Activated CD4-positive, alpha-beta T cell treated with anti-CD3 and anti-CD28 coated beads, Interleukin-2, amount 10 ng/mL, durations not matched to agents 7 days and 5 days (primary cell): ENCODE data around the gene MAP2K2. TPM values are rescaled to one million over a fixed set of nuclear protein-coding genes. Genes with fewer than 3 reads are reported as not detected.

Source experiments
- CTCF ChIA-PET: fragments of 350-600 bp; sonication (Branson Sonifier 250); formaldehyde crosslinking; loops from one replicate; lab custom pipeline; 2021; ENCODE audit warnings: antibody characterized with exemption; lab: Charles Lee
- POLR2A ChIA-PET: fragments of 350-600 bp; sonication (Branson Sonifier 250); formaldehyde crosslinking; loops from one replicate; lab custom pipeline; 2021; ENCODE audit warnings: antibody characterized with exemption; lab: Charles Lee
- DNase-seq: peaks from one replicate; pipeline ENCODE4 v3.0.0-alpha.2; 2020
- H3K27ac Mint-ChIP-seq: one replicate; pipeline ENCODE4 v1.8.0; 2021; ENCODE audit warnings: mild to moderate bottlenecking, moderate library complexity, mixed read lengths
- H3K27me3 Mint-ChIP-seq: one replicate; pipeline ENCODE4 v1.8.0; 2021; ENCODE audit warnings: mixed read lengths
- H3K36me3 Mint-ChIP-seq: one replicate; pipeline ENCODE4 v1.8.0; 2021; ENCODE audit warnings: low read depth, mixed read lengths
- H3K4me1 Mint-ChIP-seq: one replicate; pipeline ENCODE4 v1.8.0; 2021; ENCODE audit warnings: mixed read lengths
- H3K4me3 Mint-ChIP-seq: one replicate; pipeline ENCODE4 v1.8.0; 2021; ENCODE audit warnings: mild to moderate bottlenecking, moderate library complexity, mixed read lengths
- H3K9me3 Mint-ChIP-seq: one replicate; pipeline ENCODE4 v1.8.0; 2021; ENCODE audit warnings: mixed read lengths
- total RNA-seq, 2 experiments: library from RNA; stranded (reverse); gene quantifications; one replicate each; pipeline ENCODE4 v1.2.3, GENCODE V29; 2021

The MAP2K2 gene
- total RNA-seq, 2 experiments from 2014 or later: 175 to 202 TPM

DNA sequence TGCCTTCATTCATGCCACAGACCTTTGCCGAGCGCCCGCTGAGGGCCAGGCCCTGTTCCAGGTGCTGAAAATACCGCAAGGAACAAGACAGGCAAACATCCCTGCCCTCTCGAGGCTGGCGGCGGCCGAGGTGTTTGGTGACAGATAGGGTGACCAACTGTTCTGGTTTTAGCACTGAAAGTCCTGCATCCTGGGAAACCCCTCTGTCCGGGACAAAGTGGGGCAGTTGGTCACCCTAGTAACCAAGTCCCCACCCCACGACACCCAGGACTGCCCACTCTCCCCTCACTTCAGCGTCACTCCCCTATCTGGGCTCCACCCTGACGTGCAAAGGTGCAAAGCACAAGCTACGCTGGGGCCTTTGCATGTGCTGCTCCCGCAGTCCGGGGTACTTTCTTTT is 74.5 kb downstream of the MAP2K2 start:
- peaks cover 24% of the 10 kb centered on the region for H3K4me1 Mint-ChIP-seq
- CTCF ChIA-PET: interaction anchor here (0.7 kb wide), 1 partner anchor 9 kb away, joined by 3 read pairs; no protein-coding TSS in a partner anchor
- no peak for DNase-seq
- H3K9me3 Mint-ChIP-seq: no peaks in the 10 kb centered on the region
- no peaks in the 10 kb centered on the region for H3K27me3 Mint-ChIP-seq
- no peak overlapping the region for H3K4me3 Mint-ChIP-seq
- POLR2A ChIA-PET: no interaction called here
- peak overlapping the region; percentile 69 for H3K27ac Mint-ChIP-seq
- H3K36me3 Mint-ChIP-seq: peaks cover 34% of the 10 kb centered on the region

DNA sequence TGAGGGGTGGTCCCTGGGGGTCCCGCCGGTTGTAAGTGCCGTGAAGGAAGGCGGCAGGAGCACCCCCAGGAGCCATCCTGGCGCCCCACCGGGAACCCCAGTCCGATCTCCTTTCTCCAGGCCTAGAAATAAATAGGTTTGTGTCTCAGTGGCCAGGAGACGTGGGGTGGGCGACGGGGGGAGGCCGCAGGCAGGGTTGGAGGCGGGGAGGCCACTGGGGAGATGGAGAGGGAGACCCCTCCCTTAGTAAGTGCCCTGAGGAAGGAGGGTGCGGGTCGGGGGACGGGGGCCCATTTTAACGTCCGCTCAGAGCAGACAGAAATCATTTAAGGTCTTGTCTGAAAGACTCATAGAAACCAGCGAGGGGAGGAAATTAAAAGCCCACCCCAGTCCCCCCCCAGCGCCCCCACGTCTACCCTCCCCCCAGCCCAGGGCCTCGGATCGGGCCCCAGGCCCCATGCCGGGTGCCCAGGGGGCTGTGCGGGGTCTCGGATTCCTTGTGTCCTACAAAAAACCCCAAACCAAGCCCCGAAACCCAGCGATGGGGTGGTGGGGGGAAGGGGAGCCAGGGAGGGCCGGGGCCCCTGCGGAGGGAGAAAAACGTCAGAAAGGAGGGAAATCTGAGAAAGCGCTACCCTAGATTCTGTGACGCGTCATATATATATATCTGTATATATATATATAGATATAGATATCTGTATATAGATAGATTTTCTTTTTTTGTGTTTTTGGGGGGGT is 76.8 kb downstream of the MAP2K2 start:
- Mint-ChIP-seq H3K27ac (no peak overlapping the region), H3K36me3 (peaks cover 20% of the 10 kb centered on the region), H3K27me3 (no peaks in the 10 kb centered on the region), H3K9me3 (no peaks in the 10 kb centered on the region), H3K4me1 (peaks cover 14% of the 10 kb centered on the region), H3K4me3 (no peak overlapping the region)
- DNase-seq: no peak
- CTCF ChIA-PET: no interaction called here
- POLR2A ChIA-PET: no interaction called here

DNA sequence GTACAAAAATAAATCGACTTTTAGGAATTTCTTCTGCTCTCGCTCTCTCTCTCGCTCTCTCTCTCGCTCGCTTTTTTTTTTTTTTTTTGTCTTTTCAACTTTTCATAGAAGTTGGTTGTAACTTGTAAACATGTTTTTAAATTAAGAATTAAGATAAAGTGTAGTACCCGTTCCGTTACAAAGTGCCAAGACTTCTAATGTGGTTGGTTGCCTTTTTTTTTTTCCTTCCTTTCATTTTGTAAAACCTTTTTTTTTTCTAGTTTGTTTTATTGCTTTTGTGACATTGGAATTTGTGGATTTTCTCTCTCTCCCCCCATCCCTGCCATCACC is 77.6 kb downstream of the MAP2K2 start:
- Mint-ChIP-seq H3K36me3 (peaks cover 17% of the 10 kb centered on the region), H3K4me1 (peaks cover 12% of the 10 kb centered on the region)
- CTCF ChIA-PET: interaction anchor here (0.6 kb wide), 2 partner anchors 117 to 276 kb away, joined by 3 read pairs; no protein-coding TSS in a partner anchor

GRCh38 chr19:4045597-4046361 is 78.1 kb downstream of the MAP2K2 start:
- Mint-ChIP-seq H3K36me3 (peaks cover 13% of the 10 kb centered on the region), H3K27ac (no peak overlapping the region), H3K27me3 (no peaks in the 10 kb centered on the region), H3K9me3 (no peaks in the 10 kb centered on the region), H3K4me1 (peaks cover 8% of the 10 kb centered on the region), H3K4me3 (no peak overlapping the region)
- POLR2A ChIA-PET: no interaction called here
- no peak for DNase-seq
- CTCF ChIA-PET: interaction anchor here (0.6 to 0.7 kb wide), 3 partner anchors 117 to 501 kb away, joined by 3 to 4 read pairs (median 3); no protein-coding TSS in a partner anchor

More for the DNA sequence above, 77.6 kb downstream of the MAP2K2 start:
- Mint-ChIP-seq H3K4me3 (no peak overlapping the region), H3K9me3 (no peaks in the 10 kb centered on the region), H3K27me3 (no peaks in the 10 kb centered on the region), H3K27ac (peak overlapping the region; percentile 62)
- DNase-seq: no peak
- POLR2A ChIA-PET: no interaction called here

DNA sequence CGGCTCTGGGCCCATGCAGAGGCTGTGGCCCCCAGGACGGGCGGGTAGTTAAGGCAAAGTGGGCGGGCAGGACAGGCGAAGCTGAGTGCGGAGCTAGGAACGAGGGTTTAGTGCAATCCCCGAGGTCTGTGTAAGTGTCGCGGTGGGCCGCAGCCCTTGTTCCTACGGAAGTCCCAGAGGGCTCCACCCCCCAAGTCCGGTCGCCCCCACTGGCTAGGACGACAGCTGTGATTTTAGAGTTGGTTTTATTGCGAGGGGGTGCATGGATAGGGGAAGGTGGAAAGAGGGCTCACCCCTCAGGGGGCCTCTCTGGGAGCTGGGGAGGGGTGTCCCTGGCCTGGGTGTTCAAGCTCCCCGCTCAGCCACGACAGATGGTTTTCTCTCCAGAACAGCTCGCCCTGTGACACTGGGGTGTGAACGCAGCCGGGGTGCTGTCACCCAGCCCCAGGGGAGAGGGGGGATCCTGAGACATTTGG is 78.9 kb downstream of the MAP2K2 start:
- Mint-ChIP-seq H3K36me3 (peaks cover 7% of the 10 kb centered on the region), H3K4me3 (no peak overlapping the region), H3K27me3 (no peaks in the 10 kb centered on the region), H3K4me1 (peaks cover 3% of the 10 kb centered on the region), H3K27ac (no peak overlapping the region), H3K9me3 (no peaks in the 10 kb centered on the region)
- CTCF ChIA-PET: interaction anchor here (0.7 kb wide), 1 partner anchor 500 kb away, joined by 4 read pairs; no protein-coding TSS in a partner anchor
- no peak for DNase-seq
- POLR2A ChIA-PET: no interaction called here

GRCh38 chr19:4043966-4044715 is 79.8 kb downstream of the MAP2K2 start:
- H3K27ac Mint-ChIP-seq: no peak overlapping the region
- peaks cover 3% of the 10 kb centered on the region for H3K36me3 Mint-ChIP-seq
- peaks cover 1% of the 10 kb centered on the region for H3K4me1 Mint-ChIP-seq
- H3K4me3 Mint-ChIP-seq: no peak overlapping the region
- H3K9me3 Mint-ChIP-seq: no peaks in the 10 kb centered on the region
- no peaks in the 10 kb centered on the region for H3K27me3 Mint-ChIP-seq
- ChIA-PET POLR2A (no interaction called here), CTCF (no interaction called here)
- no peak for DNase-seq

DNA sequence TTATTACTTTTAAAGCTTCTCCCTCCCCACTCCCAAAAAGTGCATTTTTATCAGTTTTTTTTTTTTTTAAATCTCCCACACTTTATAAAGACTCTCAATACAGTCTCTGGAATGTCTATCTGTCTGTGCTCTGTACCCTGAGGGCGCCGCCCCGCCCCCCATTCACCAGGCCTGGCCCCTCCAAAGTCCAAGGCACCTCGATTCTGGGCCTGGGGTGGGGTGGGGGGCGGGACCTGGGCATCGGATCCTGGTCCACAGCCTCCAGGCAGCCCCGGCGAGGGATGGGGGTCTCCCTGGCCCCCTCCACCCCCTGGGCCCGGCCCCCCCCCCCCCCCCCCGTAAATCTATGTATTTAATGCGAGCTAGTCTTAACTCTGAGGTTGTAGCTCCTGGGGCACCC is 80.5 kb downstream of the MAP2K2 start:
- Mint-ChIP-seq H3K27ac (no peak overlapping the region), H3K36me3 (peaks cover 3% of the 10 kb centered on the region), H3K9me3 (no peaks in the 10 kb centered on the region), H3K4me1 (peaks cover 1% of the 10 kb centered on the region), H3K27me3 (no peaks in the 10 kb centered on the region), H3K4me3 (no peak overlapping the region)
- no peak for DNase-seq
- CTCF ChIA-PET: no interaction called here
- POLR2A ChIA-PET: no interaction called here

DNA sequence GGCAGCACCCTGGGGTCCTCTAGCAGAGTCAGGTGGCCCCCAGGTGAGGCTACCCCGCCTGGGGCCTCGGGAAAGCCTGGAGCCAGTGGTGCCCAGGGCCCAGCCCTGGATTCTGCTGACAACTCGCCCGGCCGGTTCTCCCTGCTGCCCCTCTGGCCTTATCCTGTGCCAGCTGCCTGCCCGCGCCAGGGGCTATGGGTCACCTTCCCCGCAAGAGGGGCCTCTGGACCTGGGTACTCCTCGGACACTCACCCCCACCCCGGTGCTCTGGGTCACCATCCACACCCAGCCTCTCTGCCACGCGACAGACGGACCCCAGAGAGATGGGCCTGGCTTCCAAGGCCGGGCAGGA is 81.2 kb downstream of the MAP2K2 start:
- Mint-ChIP-seq H3K4me3 (no peak overlapping the region), H3K36me3 (peaks cover 6% of the 10 kb centered on the region), H3K9me3 (no peaks in the 10 kb centered on the region), H3K27me3 (no peaks in the 10 kb centered on the region), H3K4me1 (peaks cover 1% of the 10 kb centered on the region), H3K27ac (no peak overlapping the region)
- ChIA-PET CTCF (interaction anchor here (1.0 kb wide), 1 partner anchor 52 kb away, joined by 3 read pairs; no protein-coding TSS in a partner anchor), POLR2A (no interaction called here)
- no peak for DNase-seq

DNA sequence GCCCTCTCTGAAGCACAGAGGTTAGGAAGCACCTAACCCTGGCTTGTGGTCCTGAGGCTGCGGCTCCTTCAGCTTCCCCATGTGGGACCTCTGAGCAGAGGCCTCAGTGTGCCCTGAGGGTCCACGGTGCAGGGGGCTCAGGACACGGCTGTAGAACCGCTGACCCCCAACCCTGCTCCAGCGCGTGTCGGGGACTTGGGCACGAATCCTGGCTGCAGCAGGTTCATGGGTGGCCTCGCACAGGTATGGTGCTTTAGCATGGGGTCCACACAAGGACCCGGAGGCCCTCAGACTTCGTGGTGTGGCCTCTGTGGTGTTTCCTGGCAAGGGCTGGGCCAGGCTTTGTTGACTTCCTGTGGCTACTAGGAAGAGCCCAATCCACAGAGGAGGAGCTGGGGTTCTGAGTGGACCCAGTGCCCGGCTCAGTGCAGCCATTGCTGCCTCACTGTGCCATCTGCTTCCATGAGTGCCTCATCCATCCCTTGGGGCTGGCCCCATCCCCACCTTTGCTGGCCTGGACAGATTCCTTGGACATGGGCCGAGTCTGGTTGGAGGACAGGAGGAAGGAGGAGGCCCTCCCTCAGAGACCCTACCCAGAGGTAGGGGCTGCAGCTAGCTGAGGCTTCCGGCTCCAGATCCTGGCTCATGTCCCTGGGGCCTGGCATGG is 81.7 kb downstream of the MAP2K2 start:
- ChIA-PET CTCF (interaction anchor here (1.0 kb wide), 1 partner anchor 52 kb away, joined by 3 read pairs; no protein-coding TSS in a partner anchor), POLR2A (no interaction called here)
- H3K27me3 Mint-ChIP-seq: no peaks in the 10 kb centered on the region
- H3K36me3 Mint-ChIP-seq: peaks cover 6% of the 10 kb centered on the region
- DNase-seq: no peak
- peaks cover 1% of the 10 kb centered on the region for H3K4me1 Mint-ChIP-seq
- H3K9me3 Mint-ChIP-seq: no peaks in the 10 kb centered on the region
- H3K4me3 Mint-ChIP-seq: no peak overlapping the region
- no peak overlapping the region for H3K27ac Mint-ChIP-seq

Other genes with a start within 250 kb of the MAP2K2 start
- gene ATCAY, start 243.4 kb downstream of the MAP2K2 start, total RNA-seq: not detected
- gene NMRK2, start 191.1 kb downstream of the MAP2K2 start, total RNA-seq: not detected
- 10 to 100 TPM; 35.5 to 41.8 TPM for gene DAPK3, start 153.0 kb downstream of the MAP2K2 start, total RNA-seq
- gene EEF2, start 138.7 kb downstream of the MAP2K2 start, total RNA-seq: 1,000 to 10,000 TPM; 1,428 to 1,492 TPM
- gene PIAS4, start 116.4 kb downstream of the MAP2K2 start, total RNA-seq: 10 to 100 TPM; 33.3 to 40.4 TPM
- 10 to 100 TPM; 39.4 to 47.5 TPM for gene ZBTB7A, start 57.2 kb downstream of the MAP2K2 start, total RNA-seq
- under 1 TPM in 1 of 2 experiments, not detected in 1; 0.07 TPM for gene CREB3L3, start 29.5 kb upstream of the MAP2K2 start, total RNA-seq
- gene SIRT6, start 58.4 kb upstream of the MAP2K2 start, total RNA-seq: 10 to 100 TPM; 31.3 to 35.2 TPM
- under 1 TPM; 0.60 to 0.72 TPM for gene ANKRD24, start 58.6 kb upstream of the MAP2K2 start, total RNA-seq
- 1 to 10 TPM in 1 of 2 experiments, under 1 TPM in 1; 0.27 to 1.2 TPM for gene EBI3, start 105.4 kb upstream of the MAP2K2 start, total RNA-seq
- gene YJU2, start 123.0 kb upstream of the MAP2K2 start, total RNA-seq: 10 to 100 TPM; 24.8 to 25.5 TPM
- not detected for gene SHD, start 155.1 kb upstream of the MAP2K2 start, total RNA-seq
- gene TMIGD2, start 178.3 kb upstream of the MAP2K2 start, total RNA-seq: 10 to 100 TPM; 45.4 to 48.7 TPM
- gene FSD1, start 180.5 kb upstream of the MAP2K2 start, total RNA-seq: 10 to 100 TPM; 12.7 to 17.2 TPM
- 10 to 100 TPM; 10.4 to 11.9 TPM for gene STAP2, start 214.7 kb upstream of the MAP2K2 start, total RNA-seq
- gene MPND, start 219.4 kb upstream of the MAP2K2 start, total RNA-seq: 10 to 100 TPM; 21.2 to 28.1 TPM